Right atrium auricular region (tissue), 2 donors: Measurements from ENCODE around the gene MAML1. TPM values are rescaled to one million over a fixed set of nuclear protein-coding genes. Genes with fewer than 3 reads are reported as not detected.

Experiments used
- DNase-seq: peaks from one replicate; pipeline ENCODE4 v3.0.0-alpha.2; 2019; ENCODE audit warnings: low spot score
- H3K27ac ChIP-seq, 2 donors: fragments of 200-600 bp; sonication (generic); 1 replicate in 1 of 2; 2 replicates in 1 of 2; pipeline ENCODE4 v1.5.1; 2016 to 2019
- H3K27me3 ChIP-seq, 2 donors: fragments of 200-600 bp; sonication (generic); one replicate each; pipeline versions ENCODE4 v1.5.1 to v1.6.0; 2017 to 2019
- H3K36me3 ChIP-seq: fragments of 200-600 bp; sonication (generic); one replicate; pipeline ENCODE4 v1.5.1; 2016
- H3K4me1 ChIP-seq, 2 donors: fragments of 200-600 bp; sonication (generic); one replicate each; pipeline versions ENCODE4 v1.5.1 to v1.6.0; 2017 to 2019
- H3K4me3 ChIP-seq, 2 donors: fragments of 200-600 bp; sonication (generic); 1 replicate in 1 of 2; 2 replicates in 1 of 2; pipeline ENCODE4 v1.5.1; 2017 to 2019; ENCODE audit warnings: mild to moderate bottlenecking in 1 of 2, moderate library complexity in 1 of 2
- H3K9me3 ChIP-seq, 2 donors: fragments of 200-600 bp; sonication (generic); one replicate each; pipeline ENCODE4 v1.5.1; 2019
- microRNA counts, 2 donors: library from miRNA; unstranded; fragments of <30 nt; microRNA quantifications; one replicate each; lab custom pipeline; 2016 to 2017
- microRNA-seq, 2 donors: library from miRNA; unstranded; fragments of <30 nt; microRNA quantifications; one replicate each; pipeline ENCODE4, GENCODE V29; 2016 to 2017; ENCODE audit warnings: borderline number of aligned reads in 2 of 2, borderline replicate concordance in 1 of 2
- total RNA-seq, 2 donors: library from RNA; depleted of rRNA; stranded (reverse); fragments of >200 nt; gene quantifications; one replicate each; pipeline ENCODE4 v1.1.0, GENCODE V29; 2016
- TF ChIP-seq, protein P1 (sequence below), 2 donors: fragments of 200-600 bp; sonication (generic); IDR thresholded peaks; one replicate each; pipeline ENCODE4 v1.5.1; 2019; ENCODE audit warnings: antibody characterized with exemption in 2 of 2

MAML1 gene
- total RNA-seq, 2 donors from 2014 or later, result 10.8 to 16.6 TPM

DNA sequence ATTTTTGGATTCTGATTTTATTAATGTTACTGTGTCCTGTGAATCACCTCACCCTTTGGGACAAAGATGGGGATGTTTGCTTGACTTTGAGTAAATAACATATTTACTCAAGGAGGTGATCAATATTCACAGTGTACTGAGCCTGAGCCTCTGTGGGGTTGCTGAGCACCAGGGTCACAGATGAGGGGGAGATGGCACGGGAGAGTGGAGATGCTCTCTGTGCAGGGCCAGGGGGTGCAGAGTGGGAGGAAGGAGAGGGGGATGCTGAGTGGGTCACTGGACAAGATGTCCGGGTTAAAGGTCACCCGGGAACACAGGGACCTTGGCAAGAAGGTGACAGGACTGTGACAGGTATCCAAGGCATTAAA, 92.1 kb downstream of the MAML1 start:
- no peaks in the 10 kb centered on the region for H3K27me3 ChIP-seq
- peaks cover 80% of the 10 kb centered on the region for H3K36me3 ChIP-seq
- no peak for DNase-seq
- no peaks in the 10 kb centered on the region for H3K9me3 ChIP-seq
- peaks cover 0 to 59% of the 10 kb centered on the region in 2 donors for H3K4me1 ChIP-seq
- TF ChIP-seq, protein P1, sequence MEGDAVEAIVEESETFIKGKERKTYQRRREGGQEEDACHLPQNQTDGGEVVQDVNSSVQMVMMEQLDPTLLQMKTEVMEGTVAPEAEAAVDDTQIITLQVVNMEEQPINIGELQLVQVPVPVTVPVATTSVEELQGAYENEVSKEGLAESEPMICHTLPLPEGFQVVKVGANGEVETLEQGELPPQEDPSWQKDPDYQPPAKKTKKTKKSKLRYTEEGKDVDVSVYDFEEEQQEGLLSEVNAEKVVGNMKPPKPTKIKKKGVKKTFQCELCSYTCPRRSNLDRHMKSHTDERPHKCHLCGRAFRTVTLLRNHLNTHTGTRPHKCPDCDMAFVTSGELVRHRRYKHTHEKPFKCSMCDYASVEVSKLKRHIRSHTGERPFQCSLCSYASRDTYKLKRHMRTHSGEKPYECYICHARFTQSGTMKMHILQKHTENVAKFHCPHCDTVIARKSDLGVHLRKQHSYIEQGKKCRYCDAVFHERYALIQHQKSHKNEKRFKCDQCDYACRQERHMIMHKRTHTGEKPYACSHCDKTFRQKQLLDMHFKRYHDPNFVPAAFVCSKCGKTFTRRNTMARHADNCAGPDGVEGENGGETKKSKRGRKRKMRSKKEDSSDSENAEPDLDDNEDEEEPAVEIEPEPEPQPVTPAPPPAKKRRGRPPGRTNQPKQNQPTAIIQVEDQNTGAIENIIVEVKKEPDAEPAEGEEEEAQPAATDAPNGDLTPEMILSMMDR (IDR thresholded peaks at IDR 0.05), result no peak
- H3K4me3 ChIP-seq, result no peak overlapping the region
- H3K27ac ChIP-seq, result no peak overlapping the region

DNA sequence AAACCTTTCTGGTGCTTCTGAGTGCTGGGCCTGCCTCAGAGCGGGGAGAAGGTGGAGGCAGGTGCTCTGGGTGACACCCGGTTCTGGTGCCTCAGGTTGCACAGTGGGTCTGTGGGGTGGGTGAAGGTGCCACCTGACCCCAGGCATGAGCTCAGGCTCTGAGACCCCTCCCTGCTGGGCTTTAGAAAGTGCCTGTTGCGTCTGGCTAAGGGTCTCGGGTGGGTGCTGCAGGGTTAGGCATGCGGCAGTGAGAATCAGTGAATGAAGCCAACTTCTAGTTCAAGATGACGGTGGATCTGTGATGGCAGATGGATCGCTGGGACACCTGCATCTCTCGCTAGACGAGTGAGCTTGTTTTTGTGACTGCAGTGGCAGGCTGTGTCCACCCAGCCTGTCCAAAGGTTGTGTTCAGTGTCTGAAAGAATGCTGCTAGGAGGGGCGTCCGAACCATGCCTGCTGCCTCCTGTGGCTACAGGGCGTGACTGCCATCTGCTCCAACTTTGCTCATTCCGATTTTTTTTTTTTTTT, 93.1 kb downstream of the MAML1 start:
- no peak for DNase-seq
- Histone ChIP-seq H3K9me3 (no peaks in the 10 kb centered on the region), H3K4me1 (peaks cover 0 to 51% of the 10 kb centered on the region in 2 donors), H3K27me3 (no peaks in the 10 kb centered on the region), H3K36me3 (peaks cover 89% of the 10 kb centered on the region), H3K27ac (no peak overlapping the region), H3K4me3 (no peak overlapping the region)
- TF ChIP-seq, protein P1 (IDR thresholded peaks at IDR 0.05), result no peak

MicroRNAs within 50 kb of the gene (microRNA counts, 767-probe panel; counts per million panel counts)
- 0 to 31.0 counts per million in 2 donors for microRNA hsa-miR-1229 (lab: Ali Mortazavi, UCI)

Small RNA genes lying within 50 kb of the gene (microRNA-seq; reads per million reads assigned to microRNA genes)
- gene MIR1229, result 2.1 to 2.8 reads per million in 2 donors

Other genes starting within 250 kb of the MAML1 start
- gene RUFY1, start 182.3 kb upstream of the MAML1 start, total RNA-seq, result 10 to 100 TPM; 19.5 to 25.4 TPM
- 100 to 1,000 TPM; 104 to 146 TPM for gene HNRNPH1, start 109.2 kb upstream of the MAML1 start, total RNA-seq
- gene CBY3, start 51.8 kb upstream of the MAML1 start, total RNA-seq, result not detected
- gene CANX, start 33.9 kb upstream of the MAML1 start, total RNA-seq, result 100 to 1,000 TPM; 288 to 297 TPM
- gene LTC4S, start 61.2 kb downstream of the MAML1 start, total RNA-seq, result 10 to 100 TPM in 1 of 2 donors, 1 to 10 TPM in 1; 9.0 to 11.1 TPM
- gene MGAT4B, start 74.0 kb downstream of the MAML1 start, total RNA-seq, result 10 to 100 TPM; 71.7 to 77.1 TPM
- gene SQSTM1, start 88.1 kb downstream of the MAML1 start, total RNA-seq, result 100 to 1,000 TPM; 379 to 436 TPM
- 10 to 100 TPM; 12.5 to 20.3 TPM for gene MRNIP, start 126.0 kb downstream of the MAML1 start, total RNA-seq
- gene TBC1D9B, start 175.1 kb downstream of the MAML1 start, total RNA-seq, result 10 to 100 TPM; 33.5 to 57.7 TPM